Measurements from ENCODE around the gene SPTBN4. TPM values are rescaled to one million over a fixed set of nuclear protein-coding genes. Genes with fewer than 3 reads are reported as not detected.
A peak's percentile ranks its signal among the peaks of the same experiment; 100 is the strongest.

SPTBN4 gene
- total RNA-seq, 1 donor from 2014 or later = 0.41 TPM

DNA sequence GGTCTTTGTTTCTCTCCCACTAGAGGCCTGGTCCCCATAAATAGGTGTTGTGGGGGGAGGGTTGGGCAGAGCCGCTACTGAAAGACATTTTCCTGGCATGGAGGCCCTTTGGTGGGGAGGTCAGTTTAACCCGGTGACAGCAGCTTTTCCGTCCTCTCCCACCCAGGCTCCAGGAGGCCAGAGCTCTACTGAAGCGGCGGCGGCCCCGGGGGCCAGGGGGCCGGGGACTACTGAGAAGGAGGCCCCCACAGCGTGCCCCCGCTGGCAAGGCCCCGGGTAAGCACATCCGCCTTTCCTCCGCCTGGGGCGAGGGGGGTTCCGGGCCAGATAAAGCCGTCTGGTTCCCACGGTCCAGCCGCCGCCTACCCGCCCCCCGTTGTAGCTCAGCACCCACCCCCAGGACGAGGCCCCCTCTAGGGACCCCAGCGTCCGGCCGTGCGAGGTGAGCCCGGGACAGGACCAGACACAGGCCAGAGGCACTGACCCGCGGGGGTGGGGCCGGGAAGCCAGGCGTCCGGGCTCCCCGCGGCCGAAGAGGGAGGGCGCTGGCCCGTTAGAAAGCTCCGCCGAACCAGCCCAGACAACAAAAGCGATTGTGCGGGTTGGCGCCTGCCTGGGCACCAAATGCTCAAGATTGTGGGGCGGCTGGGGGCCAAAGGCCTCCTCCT is 133.2 kb downstream of the SPTBN4 start:
- peak overlapping the region; percentile 86 for H3K4me2 ChIP-seq (ENCODE audit: low read length)
- peaks cover 46% of the 10 kb centered on the region for H3K4me1 ChIP-seq (ENCODE audit: insufficient read depth, low read length)
- DNase-seq (ENCODE audit: low read depth) (no peak), FAIRE-seq (no peak)
- H2AFZ ChIP-seq (ENCODE audit: low read depth, low read length) = no peak overlapping the region
- no peaks in the 10 kb centered on the region for H3K9me3 ChIP-seq (ENCODE audit: insufficient read depth, low read depth, low read length)
- Mint-ChIP-seq H3K4me1 (ENCODE audit: low read depth, unreplicated experiment) (peaks cover 13% of the 10 kb centered on the region), H3K36me3 (ENCODE audit: low read depth, unreplicated experiment) (no peaks in the 10 kb centered on the region), H3K27ac (ENCODE audit: unreplicated experiment) (no peak overlapping the region), H3K27me3 (ENCODE audit: low read depth, unreplicated experiment) (peaks cover 35% of the 10 kb centered on the region), H3K4me3 (ENCODE audit: unreplicated experiment) (peak overlapping the region; percentile 69), H3K9me3 (ENCODE audit: unreplicated experiment) (no peaks in the 10 kb centered on the region)
- H3K27ac ChIP-seq (ENCODE audit: low read depth, low read length) = no peak overlapping the region
- no peaks in the 10 kb centered on the region for H3K36me3 ChIP-seq (ENCODE audit: insufficient read depth, low read length)
- no peaks in the 10 kb centered on the region for H3K27me3 ChIP-seq (ENCODE audit: insufficient read depth, low read length)
- no peak for TF ChIP-seq EZH2 (IDR thresholded peaks at IDR 0.05; ENCODE audit: insufficient read depth, low read length)
- no peak for TF ChIP-seq CTCF (IDR thresholded peaks at IDR 0.05; ENCODE audit: insufficient read depth, low read depth, low read length)
- H3K4me3 ChIP-seq (ENCODE audit: insufficient read depth, low read depth, low read length) = no peak overlapping the region
- no peaks in the 10 kb centered on the region for H3K79me2 ChIP-seq (ENCODE audit: insufficient read depth, low read length)
- H3K9ac ChIP-seq (ENCODE audit: low read length) = no peak overlapping the region
- peaks cover 14% of the 10 kb centered on the region for H4K20me1 ChIP-seq (ENCODE audit: insufficient read depth, low read length)

- peaks cover 13% of the 10 kb centered on the region for H3K4me1 Mint-ChIP-seq (ENCODE audit: low read depth, unreplicated experiment)
- no peak overlapping the region for H3K4me3 ChIP-seq (ENCODE audit: insufficient read depth, low read depth, low read length)
Measured at GRCh38 chr19:40600570-40601133, 133.9 kb downstream of the SPTBN4 start.

More at GRCh38 chr19:40600570-40601133, 133.9 kb downstream of the SPTBN4 start:
- peaks cover 14% of the 10 kb centered on the region for H4K20me1 ChIP-seq (ENCODE audit: insufficient read depth, low read length)
- no peak for DNase-seq (ENCODE audit: low read depth)
- H3K27me3 ChIP-seq (ENCODE audit: insufficient read depth, low read length) = no peaks in the 10 kb centered on the region
- Mint-ChIP-seq H3K27ac (ENCODE audit: unreplicated experiment) (no peak overlapping the region), H3K4me3 (ENCODE audit: unreplicated experiment) (peak overlapping the region; percentile 74), H3K9me3 (ENCODE audit: unreplicated experiment) (no peaks in the 10 kb centered on the region), H3K36me3 (ENCODE audit: low read depth, unreplicated experiment) (no peaks in the 10 kb centered on the region), H3K27me3 (ENCODE audit: low read depth, unreplicated experiment) (peaks cover 38% of the 10 kb centered on the region)
- H3K36me3 ChIP-seq (ENCODE audit: insufficient read depth, low read length) = no peaks in the 10 kb centered on the region
- H3K79me2 ChIP-seq (ENCODE audit: insufficient read depth, low read length) = no peaks in the 10 kb centered on the region
- H3K4me1 ChIP-seq (ENCODE audit: insufficient read depth, low read length) = peaks cover 49% of the 10 kb centered on the region
- FAIRE-seq = no peak
- no peak for TF ChIP-seq CTCF (IDR thresholded peaks at IDR 0.05; ENCODE audit: insufficient read depth, low read depth, low read length)
- no peak for TF ChIP-seq EZH2 (IDR thresholded peaks at IDR 0.05; ENCODE audit: insufficient read depth, low read length)
- H3K9me3 ChIP-seq (ENCODE audit: insufficient read depth, low read depth, low read length) = no peaks in the 10 kb centered on the region
- H2AFZ ChIP-seq (ENCODE audit: low read depth, low read length) = no peak overlapping the region
- H3K27ac ChIP-seq (ENCODE audit: low read depth, low read length) = no peak overlapping the region
- peak overlapping the region; percentile 56 for H3K4me2 ChIP-seq (ENCODE audit: low read length)
- H3K9ac ChIP-seq (ENCODE audit: low read length) = no peak overlapping the region

Data from astrocyte (in vitro differentiated cells and primary cell).